HG02970 (cell line): ENCODE measurements around the gene C5.
A peak's percentile ranks its signal among the peaks of the same experiment; 100 is the strongest.
"Not testable (repeated sequence)": the region's sequence is repeated elsewhere in the genome, so short reads cannot be mapped to it uniquely, and the experiment has no call there.

Experiments used
- ATAC-seq: cut with Tn5 transposase; IDR thresholded peaks from one replicate; pipeline ENCODE4 v1.9.1; 2021; ENCODE audit warnings: mild to moderate bottlenecking, moderate library complexity, moderate number of reproducible peaks; ENCODE audit not compliant: unreplicated experiment, low FRiP score

C5 gene

DNA sequence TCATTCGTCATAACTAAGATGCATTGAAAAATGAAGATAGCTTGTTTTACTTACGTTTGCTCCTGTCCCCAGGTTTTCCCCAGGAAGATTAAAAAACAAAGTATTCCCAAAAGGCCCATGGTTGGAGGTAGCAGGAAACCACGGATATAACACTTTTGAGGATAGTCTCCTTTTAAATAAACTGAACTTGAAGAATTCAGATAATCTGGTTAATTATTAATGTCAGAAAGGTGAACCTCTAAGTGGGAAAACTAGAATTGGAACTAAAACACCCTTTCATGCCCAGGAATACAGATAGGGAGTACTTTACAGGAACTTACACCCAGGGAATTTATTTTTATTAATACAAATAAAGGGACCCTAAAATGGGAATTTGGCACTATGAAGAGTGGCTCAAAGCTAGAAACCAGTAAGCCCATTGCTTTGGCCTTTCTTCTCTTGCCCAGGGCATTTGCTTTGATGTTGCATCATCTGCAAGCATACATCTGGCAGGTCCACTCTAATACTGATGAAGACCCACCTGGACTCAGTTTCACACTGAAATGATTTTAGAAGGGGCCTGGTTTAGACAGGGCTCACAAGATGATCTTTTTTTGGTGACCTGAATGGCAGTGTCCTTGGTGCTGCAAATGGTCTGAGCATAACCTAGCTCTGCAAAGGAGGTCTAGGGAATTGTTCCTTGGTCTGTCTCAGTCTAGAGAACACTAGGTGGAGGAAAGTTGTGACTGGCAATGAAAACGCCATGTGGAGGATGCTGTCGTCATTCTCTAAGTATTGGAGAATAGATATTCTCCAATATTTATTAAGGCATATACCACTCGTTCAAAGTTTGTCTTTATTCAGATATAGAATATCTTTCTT lies at the start of gene C5:
C5 (minus strand) TSS at position 148 of the 861 bp plus-strand sequence; CDS start at position 119, 29 bp downstream.
- ATAC-seq, result no peak

DNA sequence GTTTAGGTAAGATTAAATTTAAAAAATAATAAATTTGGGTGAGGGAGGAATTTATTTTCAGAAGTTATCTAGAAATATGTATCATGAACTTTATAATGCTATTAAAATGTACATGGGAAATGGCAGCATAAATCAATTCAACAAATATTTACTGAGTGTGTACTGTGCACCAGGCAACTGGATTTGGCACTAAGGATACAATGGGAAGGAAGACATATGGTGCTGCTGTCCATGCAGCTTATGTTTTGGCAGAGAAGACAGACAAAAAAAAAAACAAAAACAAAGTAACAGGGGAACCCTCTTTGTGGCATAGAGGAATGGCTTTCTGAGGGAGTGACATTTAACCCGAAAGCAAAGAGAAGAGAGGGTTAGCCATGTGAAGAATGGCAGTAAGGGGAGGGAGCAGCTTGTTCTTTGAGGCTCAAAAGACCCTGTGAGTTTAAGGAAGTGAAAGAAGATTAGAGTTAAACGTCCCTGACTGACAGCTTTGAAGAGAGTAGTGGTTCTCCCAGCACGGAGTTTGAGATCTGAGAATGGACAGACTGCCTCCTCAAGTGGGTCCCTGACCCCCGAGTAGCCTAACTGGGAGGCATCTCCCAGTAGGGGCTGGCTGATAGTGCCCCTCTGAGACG lies 48.6 kb upstream of the C5 start:
- no peak for ATAC-seq

DNA sequence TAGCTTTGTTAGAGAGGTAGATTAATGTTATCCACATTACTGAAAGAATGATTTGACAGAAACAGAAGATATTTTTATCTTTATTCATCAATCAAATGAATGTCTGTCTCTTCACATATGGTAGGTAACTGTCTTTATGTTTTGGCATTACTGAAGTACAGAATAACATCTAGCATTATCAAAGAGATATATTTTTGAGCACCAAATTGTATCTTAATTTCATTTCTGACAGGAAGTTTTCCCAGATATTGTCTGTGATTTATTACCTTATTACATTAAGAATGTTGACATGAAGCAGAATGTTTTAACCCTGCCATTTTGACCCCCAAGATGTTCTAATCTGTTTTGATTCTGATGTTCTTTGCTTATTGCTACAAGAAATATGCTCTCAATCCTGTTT lies 45.0 kb upstream of the C5 start:
- ATAC-seq, result no peak

DNA sequence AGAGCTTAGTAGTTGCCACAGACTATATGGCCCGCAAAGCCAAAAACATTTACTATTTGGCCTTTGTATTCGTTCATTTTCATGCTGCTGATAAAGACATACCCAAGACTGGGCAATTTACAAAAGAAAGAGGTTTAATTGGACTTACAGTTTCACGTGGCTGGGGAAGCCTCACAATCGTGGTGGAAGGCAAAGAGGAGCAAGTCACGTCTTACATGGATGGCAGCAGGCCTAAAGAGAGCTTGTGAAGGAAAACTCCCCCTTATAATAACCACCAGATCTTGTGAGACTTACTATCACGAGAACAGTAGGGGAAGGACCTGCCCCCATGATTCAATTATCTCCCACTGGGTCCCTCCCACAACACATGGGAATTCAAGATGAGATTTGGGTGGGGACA lies 40.7 kb upstream of the C5 start:
- not testable (repeated sequence) for ATAC-seq

DNA sequence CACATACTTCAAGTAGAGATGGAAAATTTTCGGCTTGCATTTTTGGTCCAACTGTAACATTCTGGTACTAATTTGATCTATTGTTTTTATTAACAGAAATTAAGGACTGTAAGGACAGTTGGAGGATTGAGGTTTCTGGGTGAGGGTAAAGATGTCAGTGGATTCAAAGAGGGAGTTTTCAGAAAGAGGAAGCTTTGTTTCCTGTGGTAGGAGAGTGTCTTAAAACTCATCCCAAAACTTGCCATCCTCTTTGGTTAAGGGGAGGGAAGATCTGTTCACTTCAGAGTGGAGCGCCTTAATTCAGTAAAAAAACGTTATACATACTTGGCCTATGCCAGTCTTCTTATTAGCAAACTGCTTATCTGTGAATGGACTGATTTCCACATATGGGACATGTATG lies 38.5 kb upstream of the C5 start:
- ATAC-seq, result no peak

DNA sequence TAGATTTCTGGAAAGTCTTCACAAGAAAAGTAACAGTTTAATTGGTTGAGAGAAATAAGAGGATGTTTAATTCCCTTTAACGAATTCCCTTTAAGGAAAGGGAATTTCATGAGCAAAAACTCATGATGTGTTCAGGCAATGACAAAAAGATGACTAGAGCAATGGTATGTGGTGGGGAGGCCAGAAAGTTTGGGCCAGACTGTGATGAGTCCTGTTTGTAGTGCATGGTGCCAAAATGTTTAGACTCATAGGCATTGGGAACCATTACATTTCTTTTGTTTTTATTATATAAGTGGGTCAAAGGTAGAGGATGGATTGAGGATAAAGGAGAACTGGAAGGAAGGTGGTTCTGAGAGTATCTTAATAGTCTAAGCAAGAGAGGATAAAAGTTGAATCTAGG lies 35.6 kb upstream of the C5 start:
- ATAC-seq, result no peak

DNA sequence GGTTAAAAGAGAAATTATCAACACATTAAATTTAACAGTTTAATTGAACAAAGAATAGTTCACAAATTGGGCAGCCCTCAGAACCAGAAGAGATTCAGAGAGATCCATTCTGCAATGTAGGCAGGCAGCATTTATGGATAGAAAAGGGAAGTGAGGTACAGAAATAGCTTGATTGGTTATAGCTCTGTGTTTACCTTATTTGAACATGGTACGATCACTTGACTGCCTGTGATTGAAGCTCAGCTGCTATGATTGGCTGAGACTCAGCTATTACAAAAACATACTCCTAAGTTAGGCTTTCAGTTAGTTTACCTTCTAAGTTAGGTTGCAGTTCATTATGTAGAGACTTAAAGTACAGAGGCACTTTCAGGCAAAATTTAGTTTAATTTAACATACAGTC lies 32.0 kb upstream of the C5 start:
- no peak for ATAC-seq

DNA sequence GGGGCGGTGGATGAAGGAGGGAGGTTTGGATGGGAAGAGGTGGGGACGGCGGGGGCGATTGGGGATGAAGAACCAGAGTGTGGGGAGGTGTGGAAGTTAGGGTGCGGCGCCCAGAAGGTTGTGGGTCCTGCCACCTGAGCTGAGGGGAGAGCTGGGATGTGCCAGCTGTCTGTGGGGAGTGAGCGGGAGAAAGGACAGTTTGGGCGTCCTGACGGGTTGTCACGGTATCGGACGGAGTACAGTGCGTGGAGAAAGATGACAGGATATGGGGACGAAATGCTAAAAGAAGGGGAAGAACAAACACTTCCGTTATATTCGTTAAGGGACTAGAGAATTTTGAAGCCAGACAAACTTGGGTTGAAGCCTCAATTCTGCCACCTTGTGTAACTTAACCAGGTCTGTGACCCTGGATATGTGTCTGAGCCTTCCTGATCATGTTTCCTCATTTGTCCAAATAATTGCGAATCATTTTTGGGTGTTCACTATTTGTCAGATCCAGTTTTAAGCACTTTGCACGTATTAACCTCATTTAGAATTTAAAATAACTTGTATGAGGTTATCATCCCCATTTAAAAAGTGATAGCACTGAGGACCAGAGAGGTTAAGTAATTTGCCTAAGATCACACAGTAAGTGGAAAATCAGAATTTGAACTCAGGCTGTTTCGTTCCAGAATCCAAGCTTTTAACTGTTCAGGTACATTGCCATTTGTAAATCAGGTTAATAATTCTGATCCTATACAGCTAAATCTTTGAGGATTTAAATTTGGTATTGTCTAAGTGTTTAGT lies 25.4 kb upstream of the C5 start:
- peak; percentile 4 for ATAC-seq

DNA sequence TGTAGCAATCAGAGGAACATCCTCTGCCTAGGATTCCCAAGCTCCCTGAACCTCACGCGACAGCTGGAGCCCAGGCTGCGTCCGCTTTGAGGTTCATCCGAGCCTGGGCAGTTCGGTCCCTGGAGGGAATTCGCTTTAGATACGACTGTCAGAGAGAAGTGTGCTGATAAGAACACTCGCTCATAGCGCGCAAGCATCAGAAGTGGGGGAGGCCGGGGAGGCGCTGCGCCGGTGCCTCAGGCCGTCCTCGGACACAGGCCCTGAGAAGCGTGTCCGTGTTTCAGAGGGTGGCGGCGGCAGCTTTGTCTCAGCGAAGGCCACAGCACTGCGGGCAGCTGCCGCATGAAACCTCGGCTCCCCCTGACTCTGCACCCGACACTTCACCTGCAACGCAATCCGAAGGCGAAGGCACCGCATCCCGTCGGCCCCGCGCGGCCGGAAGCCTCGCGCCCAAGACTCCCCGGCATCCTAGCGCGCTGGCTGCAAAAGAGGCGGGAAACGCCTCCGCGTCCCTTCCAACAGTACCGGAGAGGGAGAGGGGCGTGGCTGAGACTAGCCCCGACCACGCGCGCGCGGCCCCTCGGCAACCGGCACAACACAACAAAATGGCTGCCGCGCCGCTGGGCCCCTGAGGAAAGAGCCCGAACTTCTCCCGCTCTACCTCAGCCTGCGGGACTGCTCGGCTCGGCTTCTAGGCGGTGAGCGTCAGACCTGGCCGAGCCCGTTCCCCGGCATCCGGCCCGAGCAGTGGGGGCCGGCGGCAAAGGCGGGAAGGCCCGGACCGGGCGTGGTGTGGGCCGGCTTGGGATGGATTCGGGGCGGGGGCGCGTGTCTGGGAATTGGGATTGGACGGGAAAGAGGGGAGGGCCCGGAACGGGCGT lies 24.5 kb upstream of the C5 start, which contains the start of gene CNTRL:
CNTRL (plus strand) TSS at position 586 of the 881 bp plus-strand sequence. CDS start 13,372 bp downstream, outside the sequence.
- peak; percentile 59 for ATAC-seq

DNA sequence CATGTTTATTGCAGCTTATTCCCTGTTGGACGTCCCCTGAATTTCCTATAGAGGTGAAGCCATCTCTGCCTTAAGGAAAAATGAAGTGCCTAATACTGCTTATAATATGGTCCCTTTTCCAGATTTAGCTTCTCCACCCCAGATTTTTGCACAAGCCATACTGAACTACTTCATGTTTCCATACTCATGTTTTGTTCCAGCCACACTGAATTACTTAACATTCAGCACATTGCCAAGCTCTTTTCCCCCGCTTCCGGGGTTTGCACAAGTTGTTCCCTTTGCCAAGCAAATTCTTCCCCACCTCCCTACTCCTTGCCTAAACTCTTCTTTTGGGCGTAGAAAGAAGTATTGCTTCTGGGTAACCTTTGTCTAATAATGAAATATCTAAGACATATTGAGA lies 23.0 kb upstream of the C5 start:
- ATAC-seq, result no peak

DNA sequence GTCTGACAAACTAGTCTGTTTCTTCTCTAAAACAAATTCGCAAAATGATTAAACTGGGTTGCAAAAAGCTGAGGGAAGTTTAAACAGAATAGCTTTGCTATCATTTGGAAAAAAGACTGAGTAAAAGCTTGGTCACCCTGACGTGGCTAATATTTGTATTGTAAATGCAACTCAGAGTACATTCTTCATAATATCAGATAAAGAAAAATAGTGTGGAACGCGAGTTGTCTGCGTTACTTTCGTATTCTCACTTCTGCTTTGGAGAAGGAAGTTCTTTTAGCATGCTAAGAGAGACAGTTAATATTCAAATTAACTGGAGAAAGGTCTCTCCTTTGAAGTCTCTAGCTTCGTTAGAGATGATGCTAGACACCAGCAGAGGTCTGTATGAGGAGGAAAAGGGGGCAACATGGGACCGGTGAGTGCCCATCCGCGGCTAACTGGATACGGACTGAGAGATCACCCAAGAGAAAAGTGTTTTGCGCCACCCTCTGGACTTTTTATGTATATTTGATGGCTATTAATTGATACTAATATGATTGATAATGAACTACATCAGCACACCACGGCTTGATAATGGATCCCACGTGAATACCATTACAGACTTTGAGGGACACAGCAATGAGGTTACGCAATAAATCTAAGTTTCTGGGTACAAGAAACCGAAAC lies 21.8 kb upstream of the C5 start:
- no peak for ATAC-seq

DNA sequence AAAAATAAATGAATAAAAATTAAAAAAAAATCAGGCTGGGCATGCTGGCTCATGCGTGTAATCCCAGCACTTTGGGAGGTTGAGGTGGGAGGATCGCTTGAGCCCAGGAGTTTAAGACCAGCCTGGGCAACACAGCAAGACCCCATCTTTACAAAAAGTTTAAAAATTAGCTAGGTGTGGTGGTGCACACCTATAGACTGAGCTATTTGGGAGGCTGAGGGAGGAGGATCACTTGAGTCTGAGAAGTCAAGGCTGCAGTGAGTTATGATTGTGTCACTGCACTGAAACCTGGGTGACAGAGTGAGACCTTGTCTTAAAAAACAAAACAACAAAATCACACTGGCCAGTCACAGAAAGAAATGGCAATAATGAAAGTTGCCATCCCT lies 21.3 kb upstream of the C5 start:
- ATAC-seq, result no peak

DNA sequence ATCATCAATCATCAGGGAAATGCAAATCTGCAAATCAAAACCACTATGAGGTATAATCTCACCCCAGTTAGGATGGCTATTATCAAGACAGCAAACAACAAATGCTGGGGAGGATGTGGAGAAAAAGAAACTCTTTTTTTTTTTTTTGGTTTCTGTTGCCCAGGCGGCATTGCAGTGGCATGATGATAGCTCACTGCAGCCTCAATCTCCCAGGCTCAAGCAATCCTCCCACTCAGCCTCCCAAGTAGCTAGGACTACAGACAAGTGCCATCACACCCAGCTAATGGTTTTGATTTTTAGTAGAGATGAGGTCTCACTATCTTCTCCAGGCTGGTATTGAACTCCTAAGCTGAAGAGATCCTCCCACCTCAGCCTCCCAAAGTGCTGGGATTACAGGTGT lies 19.3 kb upstream of the C5 start:
- no peak for ATAC-seq

DNA sequence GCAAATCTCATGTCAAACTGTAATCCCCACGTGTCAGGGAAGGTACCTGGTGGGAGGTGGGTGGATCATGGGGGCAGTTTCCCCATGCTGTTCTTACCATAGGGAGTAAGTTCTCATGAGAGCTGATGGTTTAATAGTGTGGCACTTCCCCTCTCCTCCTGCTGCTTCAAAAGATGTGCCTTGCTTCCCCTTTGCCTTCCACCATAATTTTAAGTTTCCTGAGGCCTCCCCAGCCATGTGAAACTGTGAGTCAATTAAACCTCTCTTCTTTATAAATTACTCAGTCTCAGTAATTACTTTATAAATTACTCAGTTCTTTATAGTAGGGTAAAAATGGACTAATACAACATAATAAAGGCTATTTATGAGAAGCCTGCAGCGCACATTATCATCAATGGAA lies 17.6 kb upstream of the C5 start:
- ATAC-seq, result no peak

DNA sequence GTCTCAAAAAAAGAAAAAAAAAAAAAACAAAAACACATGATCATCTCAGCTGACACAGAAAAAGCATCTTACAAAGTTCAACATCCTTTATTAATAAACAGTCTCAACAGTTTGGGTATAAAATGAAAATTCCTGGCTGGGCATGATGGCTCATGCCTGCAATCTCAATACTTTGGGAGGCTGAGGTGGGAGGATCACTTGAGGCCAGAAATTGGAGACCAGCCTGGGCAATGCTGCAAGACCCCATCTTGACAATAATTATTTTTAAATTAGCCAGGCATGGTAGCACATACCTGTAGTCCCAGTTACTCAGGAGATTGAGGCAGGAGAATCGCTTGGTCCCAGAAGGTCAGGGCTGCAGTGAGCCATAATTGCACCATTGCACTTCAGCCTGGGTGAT lies 16.8 kb upstream of the C5 start:
- no peak for ATAC-seq

DNA sequence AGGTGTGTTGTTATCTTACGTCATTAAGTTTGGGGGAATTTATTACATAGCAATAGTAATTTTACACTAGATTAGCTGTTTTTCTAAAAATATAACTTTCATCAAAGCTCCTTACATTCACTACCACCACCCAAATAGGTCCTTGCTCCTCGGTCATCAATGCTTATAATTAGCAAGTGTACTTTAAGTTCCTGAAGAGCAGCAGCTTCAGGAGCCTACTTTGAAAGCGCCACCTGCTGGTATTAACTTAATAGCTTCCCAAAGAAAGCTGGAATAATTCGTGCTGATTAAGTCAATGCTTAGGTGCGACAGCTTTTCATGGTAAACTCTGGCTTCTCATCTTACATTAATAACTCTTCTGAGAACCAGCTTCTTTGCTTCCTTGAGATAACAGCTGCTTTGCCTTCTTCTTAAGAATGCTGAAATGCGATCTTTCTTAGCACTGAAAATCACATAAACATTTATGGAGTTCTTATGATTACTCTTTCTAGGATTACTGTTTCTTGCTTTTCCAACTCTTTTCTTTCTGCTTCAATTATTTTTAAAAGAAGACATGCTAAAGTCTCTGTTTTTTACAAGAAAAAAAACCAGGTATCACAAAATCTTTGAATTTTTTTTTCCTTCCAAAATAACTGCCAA lies 10.0 kb upstream of the C5 start:
- ATAC-seq, result no peak

DNA sequence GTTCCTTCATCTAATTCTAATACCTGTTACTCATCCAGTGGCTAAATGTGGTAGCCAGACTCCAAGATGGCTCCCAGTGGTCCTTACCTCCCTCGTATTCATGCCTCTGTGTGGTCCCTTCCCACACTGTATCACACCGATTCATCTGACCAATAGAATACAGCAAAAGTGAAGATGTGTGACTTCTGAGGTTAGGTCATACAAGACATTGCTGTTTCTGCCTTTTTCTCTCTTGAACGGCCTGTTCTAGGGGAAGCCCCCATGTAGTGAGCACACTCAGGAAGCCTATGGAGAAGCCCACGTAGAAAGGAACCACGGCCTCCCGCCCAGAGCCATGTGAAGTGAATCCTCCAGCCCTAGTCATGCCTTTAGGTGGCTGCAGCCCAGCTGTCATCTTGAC lies 9.4 kb upstream of the C5 start:
- no peak for ATAC-seq

DNA sequence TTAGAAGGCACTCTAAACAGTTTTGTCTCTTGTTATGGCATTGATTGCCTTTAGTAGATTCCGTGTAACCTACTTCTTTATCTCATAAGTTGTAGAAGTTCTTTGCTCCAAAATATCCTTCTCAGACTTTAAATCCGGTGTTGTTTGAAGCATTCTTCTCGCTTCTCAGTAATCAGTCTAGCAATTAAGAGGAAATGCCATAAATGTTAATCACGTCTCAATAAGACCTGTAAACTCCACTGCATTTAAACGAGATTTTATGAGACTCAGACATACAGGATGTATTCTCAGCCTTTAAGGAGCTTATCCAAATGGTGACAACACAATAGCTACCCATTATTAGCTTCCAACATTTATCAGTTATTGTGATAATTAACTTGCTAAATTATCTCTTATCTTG lies 7.7 kb upstream of the C5 start:
- no peak for ATAC-seq

DNA sequence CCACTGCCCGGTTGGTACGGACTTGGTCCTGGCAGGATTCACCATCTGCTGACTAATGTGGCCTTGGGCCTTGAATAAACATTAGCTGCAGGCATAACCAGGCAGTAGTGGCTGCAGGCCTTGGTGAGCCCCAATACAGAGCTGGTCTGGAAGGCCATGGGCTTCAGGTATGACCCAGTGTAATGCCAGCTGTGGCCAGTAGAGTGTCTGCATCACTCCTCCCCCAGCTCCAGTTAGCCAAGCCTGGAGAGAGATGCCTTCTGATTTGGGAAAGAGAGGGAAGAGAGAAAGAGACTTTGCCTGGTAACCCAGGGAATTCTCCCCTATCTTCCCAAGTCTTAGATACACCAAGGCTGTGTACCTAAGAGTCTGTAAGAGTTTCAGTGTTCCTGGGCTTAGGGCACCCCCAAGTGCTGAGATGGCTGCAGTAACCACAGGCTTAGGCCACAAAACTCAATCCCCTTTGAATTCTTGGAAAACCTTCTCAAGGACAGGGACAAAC lies 5.6 kb upstream of the C5 start:
- no peak for ATAC-seq
